ENCODE measurements around the gene VDR.
A peak's percentile ranks its signal among the peaks of the same experiment; 100 is the strongest.

Gene VDR

GRCh38 chr12:47909839-47910465 lies 5.2 kb upstream of the VDR start:
- no peak for TF ChIP-seq CTCF (IDR thresholded peaks at IDR 0.05; ENCODE audit: extremely low read depth, missing control alignments)
- DNase-seq (ENCODE audit: low spot score) = no peak

GRCh38 chr12:47908738-47909137 lies 3.9 kb upstream of the VDR start:
- TF ChIP-seq CTCF (IDR thresholded peaks at IDR 0.05; ENCODE audit: extremely low read depth, missing control alignments) = no peak
- no peak for DNase-seq (ENCODE audit: low spot score)

- no peak for TF ChIP-seq CTCF (IDR thresholded peaks at IDR 0.05; ENCODE audit: extremely low read depth, missing control alignments)
- no peak for DNase-seq (ENCODE audit: low spot score)
Measured at GRCh38 chr12:47907851-47908454, 3.2 kb upstream of the VDR start.

GRCh38 chr12:47903927-47904712 lies 674 bp downstream of the VDR start:
- DNase-seq (ENCODE audit: low spot score) = peak; percentile 42
- TF ChIP-seq CTCF (IDR thresholded peaks at IDR 0.05; ENCODE audit: extremely low read depth, missing control alignments) = no peak

GRCh38 chr12:47903151-47903611 lies 1.6 kb downstream of the VDR start:
- no peak for TF ChIP-seq CTCF (IDR thresholded peaks at IDR 0.05; ENCODE audit: extremely low read depth, missing control alignments)
- DNase-seq (ENCODE audit: low spot score) = peak; percentile 57

- no peak for DNase-seq (ENCODE audit: low spot score)
- TF ChIP-seq CTCF (IDR thresholded peaks at IDR 0.05; ENCODE audit: extremely low read depth, missing control alignments) = no peak
Measured at GRCh38 chr12:47902131-47902639, 2.6 kb downstream of the VDR start.

GRCh38 chr12:47901718-47902093 lies 3.1 kb downstream of the VDR start:
- TF ChIP-seq CTCF (IDR thresholded peaks at IDR 0.05; ENCODE audit: extremely low read depth, missing control alignments) = no peak
- DNase-seq (ENCODE audit: low spot score) = no peak
